Suprapubic skin (tissue), 4 donors: Measurements from ENCODE around the gene PEPD.

Source experiments
- EP300 ChIP-seq: sonication (generic); formaldehyde crosslinking; IDR thresholded peaks from one replicate; pipeline ENCODE4 v1.6.1; 2017; ENCODE audit warnings: antibody characterized with exemption
- POLR2A ChIP-seq, 2 donors: fragments of 450-650 bp; IDR thresholded peaks; one replicate each; pipeline ENCODE4 v1.6.1; 2017; ENCODE audit warnings: antibody characterized with exemption in 2 of 2, mild to moderate bottlenecking in 2 of 2, moderate library complexity in 2 of 2
- POLR2AphosphoS5 ChIP-seq, 3 donors: sonication (generic); formaldehyde crosslinking; IDR thresholded peaks; one replicate each; pipeline ENCODE4 v1.6.1; 2017; ENCODE audit warnings: antibody characterized with exemption in 3 of 3
- TF ChIP-seq, protein P1 (sequence below), 2 donors: fragments of 200-600 bp in 1 of 2; fragments of 450-650 bp in 1 of 2; sonication (generic) in 1 of 2; IDR thresholded peaks; one replicate each; pipeline ENCODE4 v1.5.1; 2016 to 2019; ENCODE audit warnings: antibody characterized with exemption in 2 of 2, mild to moderate bottlenecking in 1 of 2, moderate library complexity in 1 of 2

DNA sequence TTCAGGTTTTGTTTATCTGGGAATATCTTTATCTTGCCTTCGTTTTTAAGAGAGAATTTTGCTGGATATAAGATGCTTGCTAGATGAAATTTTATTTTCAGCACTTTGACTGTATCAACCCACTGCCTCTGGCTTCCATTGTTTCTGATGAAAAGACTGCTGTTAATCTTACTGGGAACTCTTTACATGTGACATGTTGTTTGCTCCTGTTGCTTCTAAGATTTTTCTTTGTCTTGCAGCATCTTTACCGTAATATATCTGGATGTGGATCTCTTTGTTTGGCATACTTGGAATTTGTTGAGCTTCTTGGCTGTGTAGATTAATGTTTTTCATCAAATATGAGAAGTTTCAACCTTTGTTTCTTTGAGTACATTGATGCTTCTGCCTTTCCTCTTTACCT is 166.1 kb downstream of the PEPD start:
- TF ChIP-seq, protein P1, sequence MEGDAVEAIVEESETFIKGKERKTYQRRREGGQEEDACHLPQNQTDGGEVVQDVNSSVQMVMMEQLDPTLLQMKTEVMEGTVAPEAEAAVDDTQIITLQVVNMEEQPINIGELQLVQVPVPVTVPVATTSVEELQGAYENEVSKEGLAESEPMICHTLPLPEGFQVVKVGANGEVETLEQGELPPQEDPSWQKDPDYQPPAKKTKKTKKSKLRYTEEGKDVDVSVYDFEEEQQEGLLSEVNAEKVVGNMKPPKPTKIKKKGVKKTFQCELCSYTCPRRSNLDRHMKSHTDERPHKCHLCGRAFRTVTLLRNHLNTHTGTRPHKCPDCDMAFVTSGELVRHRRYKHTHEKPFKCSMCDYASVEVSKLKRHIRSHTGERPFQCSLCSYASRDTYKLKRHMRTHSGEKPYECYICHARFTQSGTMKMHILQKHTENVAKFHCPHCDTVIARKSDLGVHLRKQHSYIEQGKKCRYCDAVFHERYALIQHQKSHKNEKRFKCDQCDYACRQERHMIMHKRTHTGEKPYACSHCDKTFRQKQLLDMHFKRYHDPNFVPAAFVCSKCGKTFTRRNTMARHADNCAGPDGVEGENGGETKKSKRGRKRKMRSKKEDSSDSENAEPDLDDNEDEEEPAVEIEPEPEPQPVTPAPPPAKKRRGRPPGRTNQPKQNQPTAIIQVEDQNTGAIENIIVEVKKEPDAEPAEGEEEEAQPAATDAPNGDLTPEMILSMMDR (IDR thresholded peaks at IDR 0.05), result no peak
- TF ChIP-seq POLR2A (IDR thresholded peaks at IDR 0.05) (no peak), POLR2AphosphoS5 (IDR thresholded peaks at IDR 0.05) (no peak), EP300 (no peak)
